ENCODE results near the gene FAM83B.

DNA sequence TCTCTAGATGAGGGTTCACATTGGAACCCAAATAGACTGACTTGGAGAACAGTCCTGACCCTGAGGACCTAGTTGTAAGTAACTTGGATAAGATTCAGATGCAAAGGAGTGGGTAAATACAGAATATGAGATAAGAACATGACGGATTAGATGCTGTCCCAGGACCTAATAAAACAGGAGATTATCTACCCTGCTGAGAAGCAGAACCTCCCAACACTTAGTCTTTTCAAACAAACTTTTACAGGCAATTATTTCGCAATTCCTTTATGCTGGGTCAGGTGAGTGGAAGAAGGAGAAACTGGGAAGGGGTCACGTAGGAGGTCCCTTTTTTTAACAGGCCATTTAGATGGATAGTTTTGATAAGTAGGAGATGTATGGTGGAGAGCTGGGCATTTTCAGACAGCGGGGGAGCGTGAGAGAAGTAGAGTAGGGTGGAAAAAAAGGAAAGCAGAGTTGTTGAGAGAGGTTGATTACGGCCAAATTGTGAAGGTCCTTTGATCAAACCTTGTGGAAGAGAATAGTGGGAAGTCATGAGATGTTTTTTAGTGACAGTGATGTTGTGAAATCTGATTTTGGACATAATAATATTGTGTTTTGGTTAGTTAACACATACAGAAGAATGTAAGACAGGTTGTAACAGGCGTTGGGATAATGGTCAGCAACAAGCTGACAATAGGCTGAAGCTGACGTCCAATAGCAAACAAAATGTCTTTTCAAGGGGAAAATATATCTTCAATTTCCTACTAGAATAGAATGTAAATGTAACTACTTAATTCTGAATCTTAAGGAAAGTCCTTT lies 32.8 kb downstream of the FAM83B start:
- TF ChIP-seq ESRRG (CRISPR knock-in tag; IDR thresholded peaks at IDR 0.05) (no peak), ZNF8 (CRISPR knock-in tag; IDR thresholded peaks at IDR 0.05) (no peak), RARB (CRISPR knock-in tag; IDR thresholded peaks at IDR 0.05) (no peak), ARNTL (CRISPR knock-in tag; IDR thresholded peaks at IDR 0.05; ENCODE audit: borderline replicate concordance, low read depth) (no peak), ZFP3 (CRISPR knock-in tag; IDR thresholded peaks at IDR 0.05) (no peak)
- TF ChIP-seq, protein P1, sequence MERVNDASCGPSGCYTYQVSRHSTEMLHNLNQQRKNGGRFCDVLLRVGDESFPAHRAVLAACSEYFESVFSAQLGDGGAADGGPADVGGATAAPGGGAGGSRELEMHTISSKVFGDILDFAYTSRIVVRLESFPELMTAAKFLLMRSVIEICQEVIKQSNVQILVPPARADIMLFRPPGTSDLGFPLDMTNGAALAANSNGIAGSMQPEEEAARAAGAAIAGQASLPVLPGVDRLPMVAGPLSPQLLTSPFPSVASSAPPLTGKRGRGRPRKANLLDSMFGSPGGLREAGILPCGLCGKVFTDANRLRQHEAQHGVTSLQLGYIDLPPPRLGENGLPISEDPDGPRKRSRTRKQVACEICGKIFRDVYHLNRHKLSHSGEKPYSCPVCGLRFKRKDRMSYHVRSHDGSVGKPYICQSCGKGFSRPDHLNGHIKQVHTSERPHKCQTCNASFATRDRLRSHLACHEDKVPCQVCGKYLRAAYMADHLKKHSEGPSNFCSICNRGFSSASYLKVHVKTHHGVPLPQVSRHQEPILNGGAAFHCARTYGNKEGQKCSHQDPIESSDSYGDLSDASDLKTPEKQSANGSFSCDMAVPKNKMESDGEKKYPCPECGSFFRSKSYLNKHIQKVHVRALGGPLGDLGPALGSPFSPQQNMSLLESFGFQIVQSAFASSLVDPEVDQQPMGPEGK (CRISPR knock-in tag; IDR thresholded peaks at IDR 0.05; ENCODE audit: borderline replicate concordance) = no peak
